ENCODE data around the gene ASCL3.
"Not testable (repeated sequence)": the region's sequence is repeated elsewhere in the genome, so short reads cannot be mapped to it uniquely, and the experiment has no call there.

The ASCL3 gene

DNA sequence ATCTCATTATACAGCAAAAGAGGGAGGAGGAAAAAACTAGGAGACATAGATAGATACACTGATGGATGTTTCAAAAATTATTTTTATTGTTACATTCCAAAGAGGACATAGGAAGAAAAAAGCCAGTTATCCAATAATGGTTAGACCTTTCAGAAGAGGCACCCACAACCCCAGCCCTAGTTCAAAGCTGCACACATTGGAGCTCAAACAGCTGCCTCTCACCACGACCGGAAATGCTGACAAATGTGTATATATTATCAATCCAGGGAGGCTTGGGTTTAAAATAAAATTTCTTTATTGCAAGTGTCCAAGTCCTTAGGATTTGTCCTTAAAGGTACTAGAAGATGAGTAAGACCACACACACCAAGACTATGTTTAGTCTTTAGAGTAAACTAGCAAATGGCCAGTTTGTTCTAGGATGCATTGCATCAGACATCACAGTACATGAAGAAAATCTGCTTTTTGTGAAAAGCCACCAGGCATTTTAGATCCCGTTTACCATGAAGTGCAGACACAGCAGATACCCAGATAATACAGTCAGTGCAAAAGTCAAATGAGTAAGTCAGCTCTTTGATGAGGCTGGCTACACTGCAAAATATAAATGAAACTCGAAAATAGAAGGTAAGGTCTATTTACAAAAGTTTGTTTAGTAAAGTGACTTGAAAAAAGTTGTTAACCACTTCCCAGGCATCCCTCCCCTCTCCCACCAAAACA lies 4.6 kb upstream of the ASCL3 start:
- DNase-seq = no peak

DNA sequence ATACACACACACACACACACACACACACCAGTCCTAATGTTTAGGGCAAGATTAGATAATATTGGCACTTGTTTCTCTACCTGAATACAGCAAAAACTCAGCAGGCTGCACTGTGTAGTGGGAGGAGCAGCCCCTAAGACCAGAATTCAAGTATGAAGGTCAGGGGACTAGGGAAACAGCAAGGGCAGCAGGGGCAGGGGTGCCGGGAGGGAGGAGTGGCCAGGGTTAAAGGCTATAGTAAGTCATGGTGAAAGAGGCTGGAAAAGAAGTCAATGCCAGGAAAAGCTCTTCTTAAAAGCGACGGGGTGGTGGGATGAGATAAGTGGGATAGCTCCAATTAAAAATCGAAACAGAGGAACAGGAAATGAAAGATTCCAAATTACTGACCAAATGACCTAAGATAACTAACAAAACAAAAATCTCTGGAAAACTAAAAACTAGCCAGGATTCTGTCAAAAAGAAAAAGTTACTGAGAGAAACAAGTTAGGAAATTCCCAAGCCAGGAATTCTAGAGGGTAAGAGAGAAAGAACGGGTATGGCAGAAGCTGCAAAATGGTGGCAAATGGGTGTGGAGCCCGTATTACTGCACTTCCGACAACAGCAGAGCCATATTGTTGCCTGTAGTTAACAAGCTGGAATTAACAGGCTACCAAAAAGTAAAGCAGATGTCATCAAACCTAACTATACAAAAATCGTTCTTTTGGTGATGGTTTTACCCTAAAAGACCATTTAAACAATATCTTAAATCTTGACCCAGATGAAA lies 1.3 kb downstream of the ASCL3 start:
- DNase-seq = no peak

GRCh38 chr11:8937659-8938058 lies 5.2 kb downstream of the ASCL3 start:
- no peak for DNase-seq

GRCh38 chr11:8937159-8937558 lies 5.7 kb downstream of the ASCL3 start:
- no peak for DNase-seq

- DNase-seq = not testable (repeated sequence)
These were observed 7.0 kb downstream of the ASCL3 start for GRCh38 chr11:8935789-8936188.

DNA sequence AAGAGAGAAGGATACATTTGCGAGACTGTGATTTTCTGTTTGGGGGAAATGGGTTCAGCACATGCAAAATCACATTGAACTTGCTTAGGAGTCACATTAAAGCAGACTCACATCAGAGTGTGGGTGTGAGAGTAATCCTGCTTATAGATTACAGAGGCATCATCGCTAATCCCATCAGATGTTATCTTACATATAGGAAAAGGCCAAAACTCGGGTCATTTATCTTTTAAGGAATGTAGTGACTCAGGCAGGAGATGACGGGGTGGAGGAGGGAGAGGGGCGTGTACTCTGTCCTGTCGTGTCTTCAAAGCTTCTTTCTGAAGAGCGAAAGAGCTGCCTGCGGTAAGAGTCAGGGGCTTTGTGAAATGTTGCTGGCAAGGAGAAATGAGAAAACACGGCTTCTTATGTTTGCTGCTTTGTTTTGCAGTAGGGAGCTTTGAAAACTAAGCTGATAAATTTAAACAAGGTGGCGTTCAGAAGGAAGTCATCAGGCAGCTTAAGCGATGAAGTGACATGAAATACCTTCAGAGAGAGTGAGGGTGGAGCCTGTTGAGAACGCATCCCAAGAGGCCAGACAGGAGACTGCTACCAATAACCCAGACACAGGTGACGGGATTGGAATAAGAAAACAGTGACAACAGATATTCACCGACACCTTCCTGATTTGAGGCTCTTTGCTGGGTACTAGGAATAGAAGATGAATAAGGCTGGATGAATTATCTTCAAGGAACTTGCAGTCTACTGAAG lies 7.9 kb downstream of the ASCL3 start:
- DNase-seq = no peak

DNA sequence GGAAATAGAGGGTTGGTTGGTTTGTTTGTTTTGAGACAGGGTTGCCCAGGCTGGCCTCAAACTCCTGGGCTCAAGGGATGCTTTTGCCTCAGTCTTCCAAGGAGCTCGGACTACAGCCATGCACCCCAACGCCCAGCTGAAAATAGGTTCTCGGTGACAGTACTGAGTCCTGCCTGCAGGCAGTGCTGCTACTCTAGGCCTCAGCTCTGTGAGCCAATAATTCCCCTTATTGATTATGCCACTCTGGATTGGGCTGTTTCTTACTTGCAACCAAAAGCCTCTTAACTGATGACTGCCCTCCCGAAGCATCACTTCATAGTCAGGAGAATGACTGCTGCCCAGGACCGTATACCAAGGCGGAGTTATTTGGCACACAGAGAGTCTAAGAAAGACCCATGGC lies 8.9 kb downstream of the ASCL3 start:
- DNase-seq = no peak

DNA sequence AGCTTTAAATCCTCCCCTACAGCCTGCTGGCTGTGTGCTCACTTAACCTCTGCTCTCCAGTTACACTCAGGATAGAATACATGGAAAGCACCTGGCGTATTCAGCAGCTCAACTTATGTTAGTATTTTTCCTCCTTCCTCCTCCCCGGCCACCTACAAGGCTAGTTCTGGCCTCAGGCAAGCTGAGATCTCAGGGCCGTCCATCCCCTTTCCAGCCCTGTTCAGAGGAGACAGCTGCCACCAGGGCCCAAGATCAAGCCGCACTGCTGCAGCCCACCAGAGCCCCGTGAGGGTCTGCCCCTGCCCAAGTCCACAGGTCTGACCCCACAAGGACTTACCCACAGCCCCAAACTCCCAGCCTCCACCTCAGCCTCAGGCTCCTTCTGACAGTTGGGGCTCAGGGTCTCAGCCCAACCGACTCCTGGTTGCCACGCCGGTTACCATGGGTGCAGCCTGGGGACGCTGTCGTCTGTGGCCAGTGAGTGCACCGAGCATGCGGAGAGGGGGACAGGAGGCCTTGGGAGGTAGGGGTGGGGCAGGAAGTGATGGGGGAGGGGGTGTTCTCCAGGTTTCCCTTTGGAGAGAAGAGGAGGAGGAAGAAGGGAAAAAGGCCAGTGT lies 10.1 kb downstream of the ASCL3 start, which contains the start of gene C11orf16:
C11orf16 (minus strand) TSS at position 384 of the 617 bp plus-strand sequence. CDS start 639 bp downstream, outside the sequence.
- DNase-seq = no peak

GRCh38 chr11:8930456-8931175 lies 12.2 kb downstream of the ASCL3 start:
- DNase-seq = no peak

DNA sequence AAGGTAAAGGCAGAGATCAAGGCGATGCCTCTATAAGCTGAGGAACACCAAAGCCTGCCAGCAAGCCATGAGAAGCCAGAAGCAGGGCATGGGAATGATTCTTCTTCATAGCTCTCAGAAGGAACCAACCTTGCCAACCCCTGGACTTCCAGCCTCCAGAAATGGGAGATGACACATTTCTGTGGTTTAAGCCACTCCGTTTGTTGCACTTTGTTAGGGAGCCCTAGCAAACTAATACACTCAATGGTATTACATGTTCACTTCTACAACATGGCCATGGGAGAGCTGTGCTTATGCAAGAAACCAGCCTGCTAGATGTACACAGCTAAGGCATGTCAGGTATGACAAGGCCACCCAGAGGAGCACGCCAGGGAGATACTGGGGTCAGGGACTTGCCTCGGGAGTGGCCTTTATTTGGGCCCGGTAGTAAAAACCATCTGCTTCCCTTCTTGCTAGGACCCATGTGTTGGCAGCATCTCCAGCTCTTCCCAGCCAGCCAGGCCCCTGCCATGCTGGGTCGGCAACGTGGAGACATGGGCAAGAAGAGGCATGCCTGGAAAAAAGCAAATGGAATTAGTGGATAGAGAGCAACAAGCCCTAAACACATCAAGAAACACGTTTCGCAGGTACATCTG lies 13.7 kb downstream of the ASCL3 start:
- no peak for DNase-seq

DNA sequence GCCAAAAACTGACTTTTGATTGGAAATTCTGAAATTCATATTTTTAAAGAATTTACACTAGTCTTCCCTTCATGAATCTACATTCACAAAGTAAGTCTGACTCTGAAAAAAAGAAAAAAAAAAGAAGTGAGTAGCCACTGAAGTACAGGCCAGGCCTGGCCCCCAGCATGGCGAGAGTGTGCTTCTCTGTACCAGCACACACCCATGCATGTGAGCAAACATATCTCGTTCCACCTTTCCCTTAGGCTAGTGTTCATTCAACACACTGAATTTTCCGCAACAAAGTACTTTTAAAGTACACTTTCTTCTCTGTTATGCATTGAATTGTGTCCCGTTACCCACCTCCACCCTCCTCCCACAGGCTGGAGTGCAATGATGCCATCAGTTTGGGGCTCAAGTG lies 14.6 kb downstream of the ASCL3 start:
- no peak for DNase-seq

- no peak for DNase-seq
These were observed 15.6 kb downstream of the ASCL3 start for GRCh38 chr11:8927233-8927632.

DNA sequence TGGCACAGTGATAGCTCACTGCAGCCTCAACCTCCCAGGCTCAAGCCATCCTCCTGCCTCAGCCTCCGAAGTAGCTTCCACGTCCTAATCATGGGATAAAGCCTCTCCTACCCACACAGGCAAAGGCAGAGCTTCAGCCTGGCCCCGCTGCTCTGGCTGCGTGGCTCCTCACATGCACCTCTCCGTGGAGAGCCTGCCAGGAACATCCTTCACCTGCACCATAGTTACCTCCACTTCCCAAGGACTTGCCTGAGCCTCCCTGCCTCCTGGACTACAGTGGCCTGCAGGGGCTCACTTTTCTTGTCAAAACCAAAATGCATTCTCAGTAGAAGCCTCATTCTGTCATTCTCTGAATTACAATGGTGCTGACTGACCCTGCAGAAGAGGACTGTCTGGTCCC lies 16.6 kb downstream of the ASCL3 start:
- DNase-seq = no peak

- DNase-seq = no peak
These were observed 17.1 kb downstream of the ASCL3 start for GRCh38 chr11:8925711-8926110.

DNA sequence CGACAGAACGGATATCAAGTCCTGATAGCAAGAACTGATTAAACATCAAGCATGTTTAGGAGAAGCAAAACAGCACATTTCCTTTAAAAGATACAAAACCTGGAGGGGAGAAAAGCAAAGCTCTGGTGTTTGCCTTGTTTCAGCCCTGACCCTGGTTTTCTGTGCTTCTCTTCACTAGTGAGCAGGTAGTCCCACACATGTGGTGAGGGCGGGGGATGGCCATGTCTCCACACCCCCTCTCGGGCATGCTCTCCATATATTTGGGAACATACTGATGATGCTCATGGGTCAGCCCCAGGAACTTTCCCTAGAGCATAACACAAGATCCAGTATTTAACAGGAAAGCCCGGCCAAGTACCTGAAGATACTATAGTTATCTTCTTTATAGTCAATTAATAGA lies 20.1 kb downstream of the ASCL3 start:
- no peak for DNase-seq

DNA sequence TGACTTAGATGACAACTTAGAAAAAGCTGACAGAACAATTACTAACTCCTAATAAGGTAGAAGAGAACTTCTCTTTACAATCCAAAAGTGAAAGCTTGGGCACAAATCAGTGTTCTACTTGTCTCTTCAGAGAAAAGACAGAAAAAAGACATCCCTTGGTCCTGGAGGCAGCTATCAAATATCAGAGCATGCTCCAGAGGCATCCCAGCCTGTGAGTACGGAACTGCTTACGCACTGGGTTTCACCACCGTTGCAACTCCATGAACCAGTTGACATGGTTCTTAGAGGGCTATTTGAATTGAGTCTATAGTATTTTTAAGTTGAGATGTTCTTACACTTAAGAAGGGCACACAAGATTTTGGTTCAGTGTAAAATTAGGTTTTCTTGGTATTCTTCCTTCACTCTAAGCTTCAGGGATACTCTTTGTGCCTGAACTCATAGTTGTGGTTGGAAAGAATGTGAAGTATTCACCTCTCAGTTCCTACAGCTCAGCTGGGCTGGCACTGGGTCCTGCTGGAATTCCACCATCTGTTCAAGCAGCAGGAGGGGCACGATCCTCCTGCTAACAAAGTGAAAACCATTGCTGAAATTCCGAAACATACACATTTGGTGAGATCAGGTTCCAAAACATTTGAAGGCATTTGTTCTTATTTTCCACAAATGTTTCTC lies 25.5 kb downstream of the ASCL3 start:
- DNase-seq = no peak

DNA sequence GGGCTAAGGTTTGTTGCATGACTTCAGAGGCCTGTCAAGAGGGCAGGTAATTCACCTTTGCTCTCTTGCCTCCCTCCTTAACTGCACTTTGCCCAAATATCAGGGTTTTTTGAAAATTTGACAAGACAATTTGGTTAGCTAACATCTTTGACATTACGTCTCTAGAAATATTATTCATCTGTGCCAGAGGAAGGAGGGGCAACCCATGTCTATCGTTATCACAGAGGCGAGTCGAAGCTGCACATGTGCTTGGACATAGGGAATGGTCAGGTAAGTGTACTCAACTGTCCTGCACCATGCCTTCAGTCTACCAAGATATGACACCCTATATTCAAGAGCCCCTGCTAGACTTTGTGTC lies 28.2 kb downstream of the ASCL3 start:
- DNase-seq = no peak

GRCh38 chr11:8913961-8914660 lies 28.7 kb downstream of the ASCL3 start:
- peak; percentile 11 for DNase-seq

- DNase-seq = peak; percentile 76
These were observed 31.6 kb downstream of the ASCL3 start, which contains the start of gene AKIP1 for GRCh38 chr11:8911029-8911823. AKIP1 (plus strand) TSS chr11:8911189; CDS start chr11:8911450, 261 bp downstream.

GRCh38 chr11:8910649-8911026 lies 32.2 kb downstream of the ASCL3 start:
- DNase-seq = no peak
